GM11168 (cell line): Measurements from ENCODE around the gene WDR70.
"Not testable (repeated sequence)": the region's sequence is repeated elsewhere in the genome, so short reads cannot be mapped to it uniquely, and the experiment has no call there.

Experiments
- in situ Hi-C: fragments of 300-500 bp; cut with MboI; formaldehyde crosslinking; loops from one replicate; pipeline ENCODE4 v1.12.0; 2022; ENCODE audit warnings: low sequenced_read_pairs; ENCODE audit not compliant: unreplicated experiment

Gene WDR70

DNA sequence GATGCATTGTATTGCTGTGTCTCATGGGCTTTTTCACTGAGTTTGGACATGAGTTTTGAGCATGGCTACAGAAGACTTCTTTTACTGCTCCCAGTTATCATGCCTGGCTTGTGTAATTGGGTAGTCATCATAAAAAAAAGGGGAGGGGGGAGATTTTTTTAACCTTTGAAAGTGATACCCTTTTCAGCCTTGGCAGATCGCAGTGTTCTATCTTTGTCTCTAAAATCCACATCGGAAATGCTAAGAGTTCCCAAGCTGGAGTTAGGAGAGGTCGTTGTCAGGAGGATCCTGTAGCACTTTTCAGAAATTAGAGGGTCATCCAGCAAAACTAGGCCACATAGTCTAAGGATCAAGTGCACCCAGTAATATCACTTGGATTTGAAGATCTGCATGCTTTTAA, 188.4 kb downstream of the WDR70 start:
- in situ Hi-C loops, result no loop called here

DNA sequence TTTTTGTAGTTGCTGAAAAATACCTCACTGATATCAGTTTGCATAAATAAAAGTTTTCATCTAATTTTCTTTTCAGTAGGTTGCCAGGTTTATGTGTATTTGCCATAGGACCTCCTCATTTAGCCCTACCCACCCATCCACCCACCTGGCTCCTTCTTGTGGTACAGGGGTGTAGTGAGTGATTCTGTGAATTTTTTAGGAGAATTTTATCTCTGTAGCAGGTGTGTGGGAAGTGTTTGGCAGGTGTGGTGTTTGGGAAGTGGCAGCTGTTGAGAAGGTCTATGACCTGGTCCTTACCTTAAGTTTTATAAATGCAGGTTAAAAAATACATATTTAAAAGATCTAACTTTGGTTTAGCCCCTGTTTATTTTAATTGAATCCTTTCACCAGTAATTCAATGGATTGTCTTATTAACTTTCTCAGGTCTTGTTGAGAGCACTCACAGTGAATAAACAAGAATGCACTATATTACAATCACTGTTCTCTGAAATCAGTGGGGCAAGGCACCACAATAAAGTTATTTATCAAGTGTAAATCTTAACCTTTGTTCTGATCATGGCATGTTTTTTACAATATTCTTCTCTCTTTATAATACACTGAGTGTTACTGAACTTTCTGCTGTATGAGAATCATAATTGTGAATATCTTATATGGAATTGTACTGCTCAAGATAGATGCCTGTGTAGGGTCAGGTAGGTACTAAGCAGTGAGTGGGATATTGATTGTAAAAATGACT, 189.1 kb downstream of the WDR70 start:
- in situ Hi-C loops, result no loop called here

DNA sequence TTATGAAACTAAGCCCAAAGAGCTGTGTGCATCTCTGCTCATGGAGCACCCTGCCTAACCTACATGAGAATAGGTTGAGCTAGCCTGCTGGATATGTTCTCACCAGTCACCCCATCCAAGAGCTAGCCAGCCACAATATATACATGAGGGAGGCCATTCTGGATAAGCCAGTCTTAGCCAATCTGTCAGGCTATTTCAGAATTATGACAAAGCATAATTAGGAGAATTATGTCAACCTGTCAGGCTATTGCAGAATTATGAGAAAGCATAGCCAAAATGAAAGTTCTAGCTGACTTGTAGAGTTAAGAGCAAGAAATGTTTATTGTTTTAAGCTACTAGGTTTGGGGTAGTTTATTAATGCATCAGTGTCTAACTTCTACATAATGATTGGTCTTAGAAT, 189.8 kb downstream of the WDR70 start:
- in situ Hi-C loops, result no loop called here

DNA sequence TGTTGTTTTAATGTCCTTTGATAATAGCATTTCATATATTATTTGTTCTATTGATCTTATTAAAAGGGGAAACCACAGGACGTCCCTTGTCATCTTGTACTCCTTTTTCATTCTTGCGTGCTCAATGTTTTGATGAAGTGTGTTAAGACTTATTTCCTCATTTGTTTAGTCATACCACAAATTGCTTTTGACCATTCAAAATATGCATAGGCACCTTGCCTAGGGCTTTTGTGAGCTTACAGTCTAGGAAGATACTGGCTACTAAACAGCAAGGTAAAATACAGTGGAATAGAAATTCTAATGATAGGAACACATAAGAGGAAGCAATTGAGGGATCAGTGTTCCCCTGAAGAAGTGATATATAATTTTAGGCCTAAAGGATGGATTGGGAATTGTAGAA, 190.3 kb downstream of the WDR70 start:
- in situ Hi-C loops, result no loop called here

DNA sequence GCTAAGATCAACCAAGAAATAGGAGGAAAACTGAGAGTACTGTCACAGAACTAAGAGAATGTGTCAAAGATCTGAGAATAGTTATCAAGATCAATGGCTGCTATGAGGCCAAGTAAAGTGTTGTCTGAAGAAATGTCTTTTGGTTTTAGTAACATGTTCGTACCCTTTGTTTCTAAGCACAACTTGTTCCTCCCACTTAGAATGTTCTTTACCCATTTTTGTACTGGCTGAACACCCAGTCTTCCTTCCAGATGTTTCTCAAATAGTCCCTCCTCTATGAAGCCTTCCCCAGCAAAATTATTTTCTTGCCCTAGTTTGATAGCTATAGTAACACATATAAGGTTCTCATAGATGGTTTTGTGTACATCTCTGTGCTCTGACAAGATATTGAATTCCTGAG, 191.5 kb downstream of the WDR70 start:
- in situ Hi-C loops, result no loop called here

DNA sequence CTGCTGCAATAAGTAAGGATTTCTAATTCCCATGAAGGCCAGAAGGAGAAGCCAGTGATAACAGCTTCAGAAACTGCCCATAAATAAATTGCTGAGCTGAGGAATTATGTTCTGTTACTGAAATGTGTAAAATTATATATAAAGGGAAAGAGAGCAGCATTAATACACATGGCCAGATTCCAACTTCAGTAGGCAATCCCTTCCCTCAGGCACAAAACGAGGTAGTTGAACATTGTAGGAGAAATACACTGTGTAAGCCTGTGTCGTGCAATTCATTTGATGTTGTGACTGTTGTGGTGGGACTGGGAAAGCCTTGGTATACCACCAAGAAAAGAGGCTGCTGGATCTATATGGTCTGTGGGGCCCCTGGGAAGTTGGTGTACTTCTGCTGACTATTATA, 192.9 kb downstream of the WDR70 start:
- in situ Hi-C loops, result no loop called here

DNA sequence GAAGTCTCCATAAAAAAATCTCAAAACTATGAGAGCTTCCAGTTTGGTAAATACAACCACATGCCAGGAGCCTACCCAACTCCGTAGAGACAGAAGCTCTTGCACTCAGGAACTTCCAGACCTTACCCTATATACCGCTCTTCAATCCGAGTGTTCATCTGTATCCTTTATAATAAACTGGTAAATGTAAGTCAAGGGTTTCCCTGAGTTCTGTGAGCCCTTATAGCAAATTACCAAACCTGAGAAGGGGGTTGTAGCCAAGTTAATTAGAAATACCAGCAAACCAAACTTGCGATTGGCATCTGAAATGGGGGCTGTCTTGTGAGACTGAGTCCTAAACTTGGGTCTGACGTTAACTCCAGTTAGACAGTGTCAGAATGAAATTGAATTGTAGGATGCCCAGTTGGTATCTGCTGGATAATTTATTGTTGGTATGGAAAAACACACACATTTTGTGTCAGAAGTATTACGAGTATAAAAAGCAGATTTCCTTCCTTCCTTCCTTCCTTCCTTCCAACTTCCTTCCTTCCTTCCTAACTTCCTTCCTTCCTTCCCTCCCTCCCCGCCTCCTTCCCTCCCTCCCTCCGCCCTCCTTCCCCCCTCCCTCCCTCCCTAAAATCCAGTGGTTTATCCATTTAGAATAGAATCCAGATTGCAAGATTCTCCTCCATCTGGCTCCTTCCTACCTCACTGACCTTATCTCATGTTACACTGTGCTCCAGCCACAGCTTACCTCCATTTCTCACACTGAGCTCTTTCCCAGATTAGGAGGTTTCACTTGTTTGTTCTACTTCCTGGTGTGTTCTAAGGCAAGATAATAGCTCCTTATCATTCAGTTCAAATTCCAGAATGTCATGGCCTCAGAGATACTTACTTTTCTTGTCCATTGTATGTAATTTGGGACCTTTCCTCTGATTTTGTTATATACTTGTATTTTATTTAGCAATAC, 196.7 kb downstream of the WDR70 start:
- in situ Hi-C loops, result no loop called here

DNA sequence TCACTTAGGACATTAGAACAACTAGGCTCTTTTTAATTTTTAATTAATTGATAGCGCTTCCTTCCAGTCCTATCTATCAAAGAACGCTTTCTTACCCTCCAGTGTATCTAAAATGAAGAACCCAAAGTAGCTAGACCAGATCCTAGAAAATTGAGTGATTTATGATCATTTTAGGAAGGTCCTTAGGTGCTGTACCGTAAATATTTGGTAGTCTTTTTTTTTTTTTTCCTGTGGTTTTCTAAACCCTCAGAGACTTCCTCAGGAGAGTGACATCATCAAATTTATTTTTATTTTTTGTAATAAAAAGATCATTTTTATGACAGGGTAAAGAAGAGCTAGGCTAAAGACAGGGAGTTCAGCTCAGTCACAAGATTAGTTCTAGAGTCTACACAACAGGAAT, 197.4 kb downstream of the WDR70 start:
- in situ Hi-C loops, result no loop called here

DNA sequence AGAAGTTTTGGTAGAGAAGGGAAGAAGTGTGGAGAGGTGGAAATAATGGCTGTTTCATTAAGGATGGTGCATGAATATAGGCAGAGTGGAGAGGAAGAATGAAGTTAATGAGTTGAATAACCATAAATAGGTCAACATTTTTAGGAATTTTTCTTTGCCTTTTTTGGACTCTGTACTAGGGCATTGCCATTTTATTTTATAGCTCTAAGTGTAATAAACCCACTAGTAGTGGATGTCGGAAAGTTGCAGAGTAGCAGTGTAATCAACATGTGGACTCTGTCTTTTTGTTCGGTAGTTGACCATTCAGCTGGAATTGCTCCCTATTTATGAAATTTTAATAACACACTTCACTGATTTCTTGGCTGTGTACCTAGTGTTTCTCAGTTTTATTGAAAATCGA, 199.1 kb downstream of the WDR70 start:
- in situ Hi-C loops, result no loop called here

DNA sequence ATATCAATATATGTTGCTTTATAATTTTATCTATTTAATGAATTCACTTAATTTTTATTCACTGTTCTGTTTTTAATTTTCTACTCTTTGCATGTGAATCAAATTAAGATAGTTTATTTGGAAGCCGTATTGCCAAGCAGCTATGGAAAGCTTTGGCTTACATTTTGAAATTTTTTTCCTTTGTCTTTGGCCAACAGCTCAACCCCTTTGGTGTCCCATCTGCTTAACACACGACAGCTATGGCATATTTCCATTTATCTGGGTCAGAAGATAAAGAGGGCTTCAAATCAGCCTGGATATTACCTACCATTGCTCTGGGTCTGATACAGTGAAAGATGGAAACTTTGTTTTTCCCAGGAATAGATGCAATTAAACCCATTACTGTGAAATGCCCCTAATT, 201.0 kb downstream of the WDR70 start:
- in situ Hi-C loops, result no loop called here

DNA sequence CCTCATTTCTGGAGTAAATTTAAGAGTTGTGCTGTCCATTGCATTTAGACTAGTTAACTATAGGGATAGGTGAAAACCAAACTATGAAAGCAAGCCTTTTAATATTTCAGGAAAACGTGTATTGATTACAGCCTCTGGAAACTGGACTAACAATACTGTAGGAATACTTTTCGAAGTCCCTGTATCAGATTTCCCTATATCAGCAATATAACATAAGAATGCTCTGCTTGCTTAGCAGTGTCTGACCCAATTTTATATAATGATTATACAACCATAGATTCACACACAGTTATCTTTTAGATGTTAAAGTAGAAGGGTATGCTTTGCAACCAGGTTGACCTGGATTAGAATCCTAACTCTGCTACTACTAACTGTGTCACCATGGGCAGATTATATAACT, 203.1 kb downstream of the WDR70 start:
- in situ Hi-C loops, result no loop called here

DNA sequence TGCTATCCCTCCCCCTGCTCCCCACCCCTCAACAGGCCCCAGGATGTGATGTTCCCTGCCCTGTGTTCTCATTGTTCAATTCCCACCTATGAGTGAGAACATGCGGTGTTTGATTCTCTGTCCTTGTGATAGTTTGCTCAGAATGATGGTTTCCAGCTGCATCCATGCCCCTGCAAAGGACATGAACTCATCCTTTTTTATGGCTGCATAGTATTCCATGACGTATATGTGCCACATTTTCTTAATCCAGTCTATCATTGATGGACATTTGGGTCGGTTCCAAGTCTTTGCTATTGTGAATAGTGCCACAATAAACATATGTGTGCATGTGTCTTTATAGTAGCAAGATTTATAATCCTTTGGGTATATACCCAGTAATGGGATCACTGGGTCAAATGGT, 214.2 kb downstream of the WDR70 start:
- in situ Hi-C loops, result not testable (repeated sequence)

DNA sequence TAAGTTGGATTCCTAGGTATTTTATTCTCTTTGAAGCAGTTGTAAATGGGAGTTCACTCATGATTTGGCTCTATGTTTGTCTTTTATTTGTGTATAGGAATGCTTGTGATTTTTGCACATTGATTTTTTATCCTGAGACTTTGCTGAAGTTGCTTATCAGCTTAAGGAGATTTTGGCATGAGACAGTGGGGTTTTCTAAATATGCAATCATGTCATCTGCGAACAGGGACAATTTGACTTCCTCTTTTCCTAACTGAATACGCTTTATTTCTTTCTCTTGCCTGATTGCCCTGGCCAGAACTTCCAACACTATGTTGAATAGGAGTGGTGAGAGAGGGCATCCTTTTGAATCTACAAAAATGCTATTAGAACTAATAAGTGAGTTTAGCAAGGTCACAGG, 215.7 kb downstream of the WDR70 start:
- in situ Hi-C loops, result not testable (repeated sequence)

DNA sequence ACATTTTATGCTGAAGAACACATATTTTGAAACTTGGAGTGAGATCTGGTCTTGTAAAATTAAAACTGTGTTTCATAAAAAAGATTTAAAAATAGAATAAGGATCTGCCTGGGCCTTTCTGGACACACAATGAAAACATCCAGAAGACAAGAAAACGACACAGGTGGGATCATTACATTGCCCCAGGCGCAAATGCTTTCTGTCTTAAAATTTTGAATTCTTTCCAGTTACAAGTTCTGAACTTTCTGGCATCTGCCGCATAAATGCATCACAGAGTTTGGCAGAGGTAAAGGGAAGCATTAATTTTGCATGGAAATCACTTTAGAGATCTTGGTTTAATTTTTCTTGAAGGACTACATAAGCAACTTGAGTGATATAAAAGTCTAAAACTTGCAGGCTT, 219.6 kb downstream of the WDR70 start:
- in situ Hi-C loops, result no loop called here

DNA sequence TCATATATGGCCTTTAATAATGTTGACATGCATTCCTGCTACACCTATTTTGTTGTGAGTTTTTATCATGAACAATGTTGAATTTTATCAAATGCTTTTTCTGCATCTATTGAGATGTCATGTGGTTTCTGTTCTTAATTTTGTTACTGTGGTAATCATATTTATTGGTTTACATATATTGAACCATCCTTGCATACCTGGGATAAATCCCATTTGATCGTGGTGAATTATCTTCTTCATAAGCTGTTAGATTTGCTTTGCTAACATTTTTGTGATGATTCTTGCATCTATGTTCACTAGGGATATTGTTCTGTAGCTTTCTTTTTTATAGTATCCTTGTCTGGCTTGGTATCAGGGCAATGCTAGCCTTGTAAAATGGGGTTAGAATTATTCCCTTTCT, 222.0 kb downstream of the WDR70 start:
- in situ Hi-C loops, result no loop called here

DNA sequence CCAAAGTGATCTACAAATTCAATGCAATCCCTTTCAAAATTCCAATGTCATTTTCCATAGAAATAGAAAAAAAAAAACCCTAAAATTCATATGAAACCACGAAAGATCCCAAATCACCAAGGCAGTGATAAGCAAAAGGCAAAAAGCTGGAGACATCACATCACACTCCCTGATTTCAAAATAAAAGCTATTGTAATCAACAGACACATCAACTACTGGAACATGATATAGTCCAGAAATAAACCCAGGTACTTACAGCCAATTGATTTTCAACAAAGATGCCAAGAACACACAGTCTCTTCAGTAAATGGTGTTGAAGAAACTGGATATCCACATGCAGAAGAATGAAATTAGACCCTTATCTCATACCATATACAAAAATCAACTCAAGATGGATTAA, 224.0 kb downstream of the WDR70 start:
- in situ Hi-C loops, result no loop called here

DNA sequence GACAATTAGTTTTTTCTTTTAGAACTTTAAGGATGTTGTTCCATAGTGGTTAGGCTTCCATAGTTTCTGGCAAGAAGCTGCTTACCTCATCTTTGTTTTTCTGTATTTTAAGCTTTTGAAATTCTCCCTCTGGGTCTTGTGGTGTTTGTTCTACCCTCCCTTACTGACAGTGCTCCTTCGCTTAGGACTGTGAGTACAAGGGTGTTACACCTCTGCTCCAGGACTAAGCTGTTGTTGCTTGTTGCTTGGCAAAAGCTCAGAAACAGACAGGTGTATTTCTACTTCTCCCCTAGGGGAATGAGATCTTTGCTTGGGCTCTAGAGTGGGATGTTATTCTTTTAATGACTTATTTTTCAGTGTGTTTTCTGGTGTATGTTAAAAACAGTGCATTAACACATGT, 225.2 kb downstream of the WDR70 start:
- in situ Hi-C loops, result no loop called here

DNA sequence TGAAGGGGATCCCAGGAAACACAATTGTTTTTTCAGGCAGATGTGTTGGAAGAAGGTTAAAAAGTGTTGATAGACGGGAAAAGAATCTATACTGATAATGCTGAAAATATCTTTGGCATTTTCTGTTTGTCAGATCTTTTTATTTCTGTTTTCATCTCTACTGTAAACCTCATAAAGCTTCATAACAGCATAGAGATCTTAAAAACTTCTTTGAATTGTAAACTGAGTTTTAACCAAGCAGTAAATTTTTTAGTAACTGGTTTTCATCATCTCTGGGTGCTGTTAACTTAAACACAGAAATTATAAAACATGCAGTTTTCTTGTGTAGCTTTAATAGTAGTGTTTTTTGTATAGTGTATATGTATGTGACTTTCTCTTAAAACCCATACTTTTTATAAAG, 227.0 kb downstream of the WDR70 start:
- in situ Hi-C loops, result no loop called here

DNA sequence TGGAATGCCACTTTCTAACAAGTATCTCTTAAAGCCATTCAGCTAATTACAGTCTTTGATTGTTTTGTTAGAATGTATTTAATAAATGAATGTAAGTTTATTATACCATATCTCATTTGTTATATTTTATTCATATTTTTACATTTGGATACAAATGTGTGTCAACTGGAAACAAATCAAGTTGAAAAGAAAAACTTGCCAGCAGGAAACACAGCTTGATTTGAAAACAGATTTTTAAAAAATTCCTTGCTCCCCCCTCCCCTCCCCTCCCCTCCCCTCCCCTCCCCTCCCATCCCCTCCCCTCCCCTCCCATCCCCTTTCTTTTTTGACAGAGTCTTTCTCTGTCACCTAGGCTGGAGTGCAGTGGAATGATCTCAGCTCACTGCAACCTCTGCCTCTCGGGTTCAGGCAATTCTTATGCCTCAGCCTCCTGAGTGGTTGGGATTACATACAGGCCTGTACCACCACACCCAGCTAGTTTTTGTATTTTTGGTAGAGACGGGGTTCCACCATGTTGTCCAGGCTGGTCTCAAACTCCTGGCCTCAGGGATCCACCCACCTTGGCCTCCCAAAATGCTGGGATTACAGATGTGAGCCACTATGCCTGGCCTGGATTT, 227.6 kb downstream of the WDR70 start:
- in situ Hi-C loops, result no loop called here

DNA sequence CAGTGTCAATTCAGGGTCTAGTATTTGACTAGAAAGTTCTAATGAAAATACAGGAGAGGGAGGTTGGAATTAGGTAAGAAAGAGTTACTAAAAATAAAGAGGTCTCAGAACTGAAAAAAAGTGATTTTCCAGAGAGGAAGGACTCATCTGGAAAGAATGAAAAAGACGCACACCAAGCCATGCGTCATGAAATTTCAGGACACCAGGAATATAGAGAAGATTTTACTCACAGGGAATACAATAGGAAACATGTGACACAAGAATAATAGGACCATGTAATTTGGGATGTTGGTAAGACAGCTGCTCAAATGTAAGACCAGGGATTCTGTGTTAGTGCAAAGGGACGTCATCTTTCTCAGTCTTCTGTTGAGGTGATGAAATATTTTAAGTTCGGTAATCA, 236.1 kb downstream of the WDR70 start:
- in situ Hi-C loops, result no loop called here

DNA sequence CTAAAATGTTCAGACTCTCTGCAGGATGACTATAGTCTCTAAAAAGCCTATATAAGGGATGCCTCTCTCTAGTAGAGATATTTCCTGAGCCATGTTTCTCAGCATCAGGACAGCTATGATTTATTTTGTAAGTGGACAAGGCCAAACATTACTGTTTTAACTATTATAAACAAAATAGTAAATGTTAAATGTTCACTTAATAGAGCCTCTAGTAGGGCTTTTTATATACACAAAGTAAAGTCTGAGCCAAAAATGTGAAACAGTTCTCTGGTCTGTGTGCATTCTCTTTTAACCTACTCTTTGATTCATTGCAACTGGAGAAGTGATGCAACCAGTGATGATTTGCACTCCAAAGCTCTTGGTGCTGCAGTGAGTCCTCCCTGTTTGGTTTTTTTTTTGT, 240.2 kb downstream of the WDR70 start:
- in situ Hi-C loops, result no loop called here
